GM18499 (cell line): ENCODE data around the gene NT5DC4.

Experiments
- ATAC-seq: cut with Tn5 transposase; IDR thresholded peaks from one replicate; pipeline ENCODE4 v1.9.1; 2021; ENCODE audit warnings: moderate number of reproducible peaks; ENCODE audit not compliant: insufficient read depth, unreplicated experiment

NT5DC4 gene

DNA sequence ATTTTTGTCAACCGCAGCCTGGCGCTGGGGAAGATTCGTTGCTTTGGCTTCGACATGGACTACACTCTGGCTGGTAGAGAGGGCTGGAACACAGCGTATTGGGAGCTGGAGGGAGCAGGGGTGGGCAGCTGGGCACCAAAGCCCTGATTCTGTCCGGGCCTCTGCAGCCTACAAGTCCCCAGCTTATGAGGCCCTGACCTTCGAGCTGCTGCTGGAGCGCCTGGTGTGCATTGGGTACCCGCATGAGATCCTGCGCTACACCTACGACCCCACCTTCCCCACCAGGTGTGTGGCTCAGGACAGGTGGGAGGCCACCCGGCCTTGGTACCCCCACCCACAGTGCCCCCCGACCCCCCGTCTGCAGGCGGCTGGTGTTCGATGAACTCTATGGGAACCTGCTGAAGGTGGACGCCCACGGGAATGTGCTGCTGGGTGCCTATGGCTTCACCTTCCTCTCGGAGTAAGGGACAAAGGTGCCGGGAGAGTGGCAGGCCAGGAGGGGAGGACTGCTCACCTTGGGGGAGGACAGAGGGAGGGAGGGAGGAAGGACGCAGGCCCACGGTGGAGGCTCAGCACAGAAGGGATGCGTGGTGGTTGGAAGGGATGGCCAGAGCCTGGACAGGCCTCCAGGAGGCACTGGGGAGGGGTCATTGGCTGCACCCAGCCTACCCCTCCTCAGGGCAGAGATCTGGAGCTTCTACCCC lies 1.2 kb downstream of the NT5DC4 start:
- no peak for ATAC-seq

DNA sequence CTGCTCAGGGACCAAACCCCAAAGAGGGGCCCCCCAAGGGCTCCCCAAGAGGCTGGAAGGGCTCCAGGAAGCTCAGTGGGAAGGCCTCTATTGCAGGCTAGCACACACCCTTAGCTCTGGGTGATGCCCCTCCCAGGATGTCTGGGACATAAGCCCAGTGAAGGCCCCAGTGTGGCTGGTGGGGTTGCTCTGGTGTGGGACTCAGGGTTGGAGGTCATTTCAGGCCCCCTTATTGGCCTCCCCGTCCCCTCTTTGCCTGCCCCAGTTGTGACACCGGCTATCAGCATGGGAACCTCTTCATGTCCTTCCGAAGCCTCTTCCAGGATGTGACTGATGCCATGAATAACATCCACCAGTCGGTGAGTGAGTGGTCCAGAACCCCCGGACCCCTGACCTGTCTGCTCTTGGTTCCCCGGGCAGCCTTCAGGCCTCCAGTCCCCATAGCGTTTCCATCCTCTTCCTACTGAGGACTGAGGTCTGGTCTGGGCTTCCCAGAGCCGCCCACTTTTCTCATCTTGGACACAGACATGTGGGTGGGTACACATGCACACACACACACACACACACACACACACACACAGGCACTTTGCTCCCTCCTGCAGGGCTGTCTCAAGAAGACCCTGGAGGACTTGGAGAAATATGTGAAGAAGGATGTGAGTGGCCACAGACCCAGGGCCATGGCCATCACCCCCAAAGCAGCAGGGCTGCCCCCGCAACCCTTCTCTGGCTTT lies 2.2 kb downstream of the NT5DC4 start:
- ATAC-seq: no peak

DNA sequence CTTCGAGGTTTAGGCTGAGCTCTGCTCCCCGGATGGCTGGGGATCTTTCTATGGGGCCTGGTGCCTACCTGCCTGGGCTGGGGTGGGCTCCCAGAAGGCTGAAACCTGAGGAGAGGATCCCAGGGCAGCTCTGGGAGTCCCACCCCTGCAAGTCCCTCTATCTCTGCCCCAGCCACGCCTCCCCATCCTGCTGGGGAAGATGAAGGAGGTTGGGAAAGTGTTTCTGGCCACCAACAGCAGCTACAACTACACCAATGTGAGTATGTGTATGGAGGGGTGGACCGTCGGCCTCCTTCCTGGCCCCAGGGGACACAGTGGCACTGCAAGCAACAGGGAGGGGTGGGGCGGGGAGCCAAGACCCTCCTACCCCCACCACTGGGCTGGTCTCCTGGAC lies 2.7 kb downstream of the NT5DC4 start:
- no peak for ATAC-seq

DNA sequence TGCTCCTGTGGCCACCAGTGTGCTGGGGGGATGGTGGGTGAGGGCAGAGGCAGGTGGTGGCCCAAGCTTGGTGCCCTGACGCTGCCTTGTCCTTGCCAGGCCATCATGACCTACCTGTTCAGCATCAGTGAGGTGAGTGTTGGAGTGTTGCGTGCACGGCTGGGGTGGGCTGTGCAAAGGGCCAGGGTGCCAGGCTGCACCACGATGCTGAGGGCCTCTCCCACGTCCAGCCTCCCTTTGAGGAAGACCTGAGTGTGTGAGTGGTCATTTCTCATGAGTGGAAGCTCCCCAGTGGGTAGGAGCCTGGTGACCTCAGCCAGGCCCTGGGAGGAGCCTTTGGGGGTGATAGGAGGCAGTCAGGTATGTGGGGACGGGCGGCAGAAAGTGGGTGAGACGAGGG lies 3.2 kb downstream of the NT5DC4 start:
- no peak for ATAC-seq

DNA sequence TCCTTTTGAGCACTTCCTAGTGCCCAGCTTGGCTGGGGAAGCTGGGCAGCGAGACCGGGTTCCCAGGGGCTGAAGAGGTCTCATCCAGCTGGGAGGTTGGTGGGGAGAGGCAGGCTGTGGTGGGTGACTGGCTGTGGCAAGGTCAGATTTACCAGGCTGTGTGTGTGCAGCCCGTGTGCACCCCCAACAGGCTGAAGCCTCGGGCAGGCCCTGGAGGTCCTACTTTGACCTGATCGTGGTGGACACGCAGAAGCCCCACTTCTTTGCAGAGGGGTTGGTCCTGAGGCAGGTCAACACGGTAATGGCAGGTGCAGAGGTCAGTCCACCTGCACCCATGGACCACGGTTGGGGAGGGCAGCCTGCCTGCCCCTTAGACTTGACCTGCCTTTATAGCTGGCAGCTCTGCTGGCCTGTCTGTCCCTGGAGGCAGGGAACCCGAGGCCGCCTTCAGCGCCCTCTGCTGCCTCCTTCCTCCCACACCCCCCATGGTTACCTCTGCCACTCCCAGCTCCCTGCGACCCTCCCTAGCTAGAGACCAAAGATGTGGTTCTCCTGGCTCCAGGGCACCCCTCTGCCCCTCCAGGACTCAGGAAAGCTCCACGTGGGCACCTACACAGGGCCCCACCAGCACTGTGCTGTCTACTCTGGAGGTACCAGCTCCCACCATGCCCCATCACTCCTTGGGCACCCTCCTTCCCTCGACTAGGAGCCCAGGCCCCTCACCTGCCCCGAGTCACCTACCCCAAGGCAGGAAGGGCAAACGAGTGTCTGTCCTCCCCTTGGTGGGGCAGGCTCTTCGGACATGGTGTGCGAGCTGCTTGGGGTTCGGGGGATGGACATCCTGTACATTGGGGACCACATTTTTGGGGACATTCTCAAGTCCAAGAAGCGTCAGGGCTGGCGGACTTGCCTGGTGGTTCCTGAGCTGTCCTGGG lies 4.0 kb downstream of the NT5DC4 start:
- ATAC-seq: no peak

DNA sequence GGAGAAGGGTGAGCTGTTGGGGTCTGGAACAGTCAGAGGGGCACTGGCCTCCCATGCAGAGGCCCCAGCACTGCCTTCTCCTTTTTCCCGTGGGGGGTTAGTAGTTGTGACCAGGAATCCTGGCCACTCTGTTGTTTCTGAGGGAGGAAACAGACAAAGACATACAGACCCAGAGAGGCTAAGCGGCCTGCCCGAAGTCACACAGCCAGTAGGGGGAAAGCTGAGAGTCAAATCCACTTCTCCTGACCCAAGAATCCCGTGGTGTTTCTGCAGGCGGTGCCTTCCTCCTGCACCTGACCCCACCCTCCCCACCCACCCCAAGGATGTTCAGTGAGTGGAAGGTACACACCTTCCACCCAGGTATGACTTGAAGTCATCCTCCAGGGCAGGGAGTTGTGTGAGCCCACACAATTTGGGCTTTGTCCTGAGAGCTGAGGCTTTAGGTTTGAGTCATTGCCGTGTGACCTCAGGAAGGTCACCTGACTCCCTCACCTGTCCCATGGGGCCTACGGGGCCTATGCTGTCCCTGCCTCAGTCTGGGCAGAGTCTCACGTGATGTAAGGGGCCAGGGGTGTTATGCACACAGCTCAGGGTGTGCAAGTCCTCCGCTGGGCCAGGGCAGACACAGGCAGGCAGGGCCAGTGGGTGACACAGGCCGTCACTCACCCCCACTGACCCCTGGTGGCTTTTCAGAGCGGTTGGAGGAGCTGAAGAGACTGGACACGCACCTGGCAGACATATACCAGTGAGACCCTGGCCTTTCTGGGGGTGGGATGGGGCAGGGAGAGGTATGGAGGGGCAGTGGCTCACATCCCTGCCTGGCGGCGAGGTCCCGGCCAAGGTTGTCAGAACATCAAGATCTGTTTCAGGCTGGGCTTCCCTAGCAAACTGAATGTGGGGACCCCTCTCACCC lies 5.0 kb downstream of the NT5DC4 start:
- peak; percentile 50 for ATAC-seq

DNA sequence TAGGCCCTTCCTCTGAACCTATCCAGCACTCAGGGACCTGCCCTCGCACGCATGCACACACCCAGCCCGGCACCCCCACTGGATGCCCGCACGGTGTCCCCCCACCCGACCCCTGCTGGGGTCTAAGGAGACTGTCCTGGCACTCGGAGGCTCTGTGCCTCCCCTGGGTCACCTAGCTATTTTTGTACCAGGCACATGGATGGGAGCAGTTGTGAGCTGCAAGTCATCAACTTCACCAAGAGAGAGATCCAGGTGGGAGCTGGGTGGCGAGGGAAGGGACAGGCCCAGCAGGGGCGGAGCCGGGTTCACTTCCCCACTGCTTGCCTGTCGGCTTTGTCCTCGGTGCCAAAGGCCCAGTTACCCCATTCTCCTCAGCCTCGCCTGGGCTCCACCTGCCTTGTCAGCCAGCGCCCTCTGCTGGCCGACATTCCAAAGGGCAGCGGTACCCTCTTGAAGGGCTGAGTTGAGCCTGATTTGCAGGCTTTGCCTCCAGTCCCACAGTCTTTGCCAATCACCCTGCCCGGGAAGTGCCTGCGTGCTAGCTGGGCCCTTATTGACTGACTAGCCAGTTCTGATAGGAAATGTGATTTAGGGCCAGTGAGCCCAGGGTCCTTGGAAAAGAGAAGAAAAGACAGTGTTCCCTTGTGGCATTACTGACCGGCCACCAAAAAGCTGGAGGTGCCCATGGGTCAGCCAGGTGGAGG lies 5.8 kb downstream of the NT5DC4 start:
- peak; percentile 50 for ATAC-seq

DNA sequence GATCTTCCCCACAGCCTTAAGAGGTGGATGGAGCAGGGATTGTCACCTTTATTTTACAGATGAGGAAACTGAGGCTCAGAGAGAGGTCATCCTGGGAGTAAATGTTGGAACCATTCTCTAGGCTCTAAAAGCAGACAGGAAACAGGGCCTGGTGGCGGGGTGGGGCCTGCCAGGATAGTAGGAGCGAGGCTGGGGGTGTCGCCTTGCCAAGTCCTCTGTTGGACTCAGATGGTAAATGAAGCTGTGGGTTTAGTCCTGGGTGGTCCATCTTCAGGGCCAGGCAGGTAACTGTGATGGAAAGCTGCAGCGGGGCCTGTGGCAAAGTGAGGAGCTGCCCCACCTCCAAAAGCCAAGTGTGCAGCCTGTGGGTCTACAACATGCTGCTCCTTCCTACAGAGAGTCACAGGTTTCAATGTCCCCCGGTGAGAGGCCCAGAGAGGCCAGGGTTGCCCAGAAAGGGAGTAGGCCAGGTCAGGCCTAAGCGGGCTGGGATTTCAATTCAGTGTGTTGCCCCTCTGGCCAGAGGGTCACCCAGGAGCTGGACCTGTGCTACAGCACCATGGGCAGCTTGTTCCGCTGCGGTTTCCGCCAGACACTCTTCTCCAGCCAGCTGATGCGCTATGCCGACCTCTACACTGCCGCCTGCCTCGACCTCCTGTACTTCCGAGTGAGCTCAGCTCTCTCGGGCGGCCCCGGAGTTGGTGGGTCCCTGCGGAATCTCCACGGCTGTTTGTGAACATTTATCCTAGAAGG lies 6.6 kb downstream of the NT5DC4 start:
- ATAC-seq: no peak

DNA sequence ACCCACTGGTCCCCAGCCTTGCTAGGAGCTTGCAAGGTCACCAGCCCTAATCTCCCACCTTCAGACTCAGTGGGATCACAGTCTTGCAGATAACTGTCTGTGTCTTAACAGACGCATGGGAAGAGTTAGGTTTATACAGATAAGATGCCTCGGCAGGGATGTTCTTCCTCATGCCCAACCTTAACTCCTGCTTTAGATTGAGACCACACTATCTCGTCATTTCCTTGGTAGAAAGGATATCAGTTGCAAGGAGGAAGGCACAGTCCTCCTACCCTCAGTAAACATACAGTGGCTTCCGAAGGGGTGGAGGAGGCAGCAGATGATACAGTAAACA lies 7.2 kb downstream of the NT5DC4 start:
- ATAC-seq: no peak

DNA sequence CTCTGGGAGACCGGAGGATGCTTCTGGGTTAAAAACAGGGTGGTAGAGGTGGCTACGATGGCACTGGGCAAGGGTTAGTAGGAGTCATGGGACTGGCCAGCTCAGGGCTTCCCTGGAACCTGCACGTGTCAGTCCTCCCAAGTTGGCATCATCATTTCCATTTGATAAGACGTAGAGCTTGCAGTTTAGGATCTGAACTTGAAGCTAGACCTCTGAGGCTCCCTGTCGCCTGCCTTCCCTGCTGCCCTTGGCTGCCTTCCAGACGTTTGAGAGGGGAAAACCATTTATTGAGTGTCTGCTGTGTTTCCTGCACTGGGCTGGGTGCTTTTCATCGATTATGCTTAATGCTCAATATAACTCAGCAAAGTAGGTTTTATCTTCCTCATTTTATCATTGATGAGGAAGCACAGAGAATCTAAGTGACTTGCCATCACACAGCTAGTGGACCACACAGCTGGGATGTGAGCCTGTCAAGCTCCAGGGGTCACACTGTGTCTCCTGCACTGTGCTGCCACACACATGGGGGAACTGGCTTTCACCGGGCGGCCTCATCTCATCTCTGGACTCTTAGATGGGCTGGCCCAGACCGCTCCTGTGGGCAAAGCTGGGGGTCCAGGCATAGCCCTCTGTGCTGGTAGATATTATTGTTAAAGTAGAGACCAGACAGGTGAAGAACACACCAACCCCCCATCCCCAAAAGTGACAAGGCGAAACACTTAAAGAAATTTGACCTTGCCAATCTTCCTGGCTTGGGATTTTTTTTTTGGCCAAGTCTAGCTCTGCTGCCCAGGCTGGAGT lies 7.8 kb downstream of the NT5DC4 start:
- ATAC-seq: no peak

DNA sequence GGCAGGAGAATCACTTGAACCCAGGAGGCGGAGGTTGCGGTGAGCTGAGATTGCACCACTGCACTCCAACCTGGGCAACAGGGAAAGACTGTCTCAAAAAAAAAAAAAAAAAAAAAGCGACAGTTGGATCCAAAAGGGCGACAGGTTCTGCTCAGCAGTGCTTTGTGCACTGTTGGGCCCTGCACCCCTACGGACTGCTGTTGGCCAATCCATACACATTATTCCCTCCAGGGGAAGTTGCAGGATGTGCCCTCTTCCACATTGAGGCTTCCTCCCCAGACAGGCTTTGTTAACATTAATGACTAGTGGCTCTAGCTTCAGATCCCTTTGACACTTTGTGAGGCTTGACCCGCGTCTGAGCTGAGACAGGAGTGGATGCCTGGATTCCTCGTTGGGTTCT lies 9.4 kb downstream of the NT5DC4 start:
- no peak for ATAC-seq

DNA sequence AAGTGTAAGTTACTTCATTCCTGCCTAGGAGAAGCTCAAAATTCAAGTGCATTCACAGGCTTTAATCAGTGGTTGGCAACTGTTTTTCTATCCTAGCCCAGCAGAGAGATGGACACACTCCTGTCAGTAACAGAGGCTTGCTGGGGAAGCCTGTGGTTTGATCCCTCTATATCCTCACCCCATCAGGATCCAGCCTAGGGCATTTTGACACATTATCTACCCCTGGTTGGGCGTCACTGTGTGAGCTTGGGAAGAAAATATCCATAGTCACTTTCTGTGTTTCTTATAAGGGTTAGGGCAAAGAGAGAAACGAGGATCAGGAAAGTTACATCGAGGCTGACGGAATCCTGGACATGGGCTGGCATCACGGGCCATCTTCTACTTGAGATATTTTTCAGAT lies 10.0 kb downstream of the NT5DC4 start:
- ATAC-seq: no peak

DNA sequence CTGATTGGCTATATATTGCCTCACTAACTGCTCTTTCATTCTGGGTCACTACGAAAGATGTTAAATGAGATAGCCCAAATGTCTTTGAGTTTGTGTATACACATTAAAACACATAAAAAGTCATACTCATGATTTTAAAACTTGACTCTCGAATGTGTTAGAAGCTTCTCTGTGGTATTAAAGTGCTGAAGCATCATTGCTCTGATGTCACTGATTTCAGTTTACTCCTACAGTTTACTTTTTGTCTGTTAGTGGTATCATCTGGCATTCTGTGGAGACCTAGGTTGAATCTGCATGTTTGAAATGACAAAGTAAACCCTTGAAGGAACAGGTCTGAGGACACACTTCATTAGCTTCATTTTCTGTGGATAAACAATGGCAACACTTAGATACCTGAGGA lies 10.7 kb downstream of the NT5DC4 start:
- ATAC-seq: no peak

DNA sequence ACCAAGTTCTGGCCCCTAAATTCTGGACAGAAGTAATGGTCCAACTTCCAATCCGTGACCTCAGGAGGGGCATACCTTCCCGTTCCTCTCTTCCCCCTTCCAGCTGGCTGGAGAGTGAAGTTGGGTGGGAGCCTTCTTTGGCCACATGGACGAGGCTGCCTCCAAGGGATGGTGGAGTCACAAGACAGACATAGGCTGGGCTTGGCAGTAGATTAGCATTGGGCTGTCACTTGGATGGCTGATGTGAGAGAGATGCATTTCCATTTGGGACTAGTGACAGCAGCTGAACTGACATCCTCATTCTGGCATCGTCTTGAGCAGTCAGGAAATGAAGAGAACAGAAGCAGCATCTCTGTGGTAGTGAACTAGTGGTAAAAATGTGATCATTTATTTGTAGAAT lies 12.6 kb downstream of the NT5DC4 start:
- no peak for ATAC-seq

DNA sequence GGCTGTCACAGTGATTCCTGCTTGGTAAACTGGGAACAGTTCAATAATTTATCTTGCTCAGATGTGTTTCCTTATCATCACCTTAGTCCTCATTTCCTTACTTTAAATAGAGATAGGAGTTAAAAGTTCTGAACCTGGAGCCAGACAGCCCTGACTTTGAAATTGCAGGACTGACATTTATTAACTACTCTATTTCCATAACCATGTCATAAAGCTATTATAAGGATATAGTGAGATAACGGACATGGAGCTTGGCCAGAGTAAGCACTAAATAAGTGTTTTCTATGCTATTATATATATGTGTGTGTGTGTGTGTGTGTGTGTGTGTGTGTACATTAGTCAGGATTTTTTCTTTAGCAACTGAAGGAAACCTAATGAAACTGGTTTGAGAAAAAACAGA lies 13.1 kb downstream of the NT5DC4 start:
- ATAC-seq: no peak

DNA sequence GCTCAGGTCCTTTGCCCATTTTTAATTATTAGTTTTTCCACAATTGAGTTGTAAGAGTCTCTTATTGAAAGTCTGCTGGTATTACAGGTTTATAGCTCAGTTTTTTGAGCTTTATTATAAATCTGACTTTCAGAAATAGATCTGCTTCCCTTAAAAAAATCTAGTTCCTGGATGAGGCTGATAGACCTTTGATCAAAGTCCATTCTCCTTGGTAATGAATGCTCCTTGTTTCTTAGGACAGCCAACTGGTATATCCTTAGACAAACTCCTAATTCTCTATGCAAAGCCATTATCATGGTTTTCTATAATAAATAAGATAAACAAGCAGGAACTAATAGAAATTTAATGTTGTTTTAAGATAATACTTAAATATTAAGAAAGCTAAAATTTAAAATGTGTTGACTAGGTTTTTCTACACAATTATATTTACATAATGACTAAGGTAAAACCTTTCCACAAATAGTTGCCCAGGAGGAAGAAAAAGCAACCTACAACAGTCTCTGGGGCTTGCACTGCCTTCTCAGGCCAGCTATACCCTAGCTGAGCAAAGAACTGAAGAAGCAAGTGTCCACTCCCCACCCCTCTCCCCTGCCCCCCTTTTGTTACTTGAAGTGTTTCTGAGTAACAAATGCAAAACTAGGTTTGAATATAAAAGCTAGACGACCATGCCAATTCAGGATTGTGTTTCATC lies 16.9 kb downstream of the NT5DC4 start:
- no peak for ATAC-seq

DNA sequence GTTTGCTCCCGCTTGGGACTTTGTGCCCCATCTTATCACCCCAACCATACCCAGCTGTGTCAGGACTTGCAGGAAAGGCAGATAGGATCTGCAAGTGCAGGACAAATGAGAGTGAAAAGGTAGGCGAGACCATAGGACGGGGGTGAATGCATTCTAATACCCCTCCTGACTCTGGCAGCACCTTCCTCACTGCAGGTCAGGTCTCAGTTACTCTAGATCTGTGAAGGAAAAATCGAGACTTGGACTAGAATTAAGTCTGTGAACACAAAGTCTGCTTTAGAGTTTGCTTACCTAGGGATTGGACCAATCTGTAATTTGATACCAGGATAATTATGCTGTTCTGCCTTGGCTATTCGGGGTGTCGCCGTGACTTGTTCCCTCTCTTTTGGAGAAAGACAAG lies 19.7 kb downstream of the NT5DC4 start:
- ATAC-seq: no peak
